Renal pelvis (tissue), 12 donors: Measurements from ENCODE around the gene UPK3BL2. TPM values are rescaled to one million over a fixed set of nuclear protein-coding genes. Genes with fewer than 3 reads are reported as not detected.
A peak's percentile ranks its signal among the peaks of the same experiment; 100 is the strongest.
"Not testable (repeated sequence)": the region's sequence is repeated elsewhere in the genome, so short reads cannot be mapped to it uniquely, and the experiment has no call there.

ENCODE experiments used
- DNase-seq: peaks from one replicate; pipeline ENCODE4 v3.0.0-alpha.2; 2013
- long read RNA-seq, 16 experiments: transcript quantifications; one replicate each; lab custom pipeline, GENCODE V29; 2026
- polyA plus RNA-seq, 3 donors: library from polyadenylated mRNA; unstranded; fragments of 120-200 nt; gene quantifications; one replicate each; pipeline ENCODE4 v1.2.1, GENCODE V29; 2013; ENCODE audit not compliant: insufficient read length in 3 of 3

Gene UPK3BL2, protein sequence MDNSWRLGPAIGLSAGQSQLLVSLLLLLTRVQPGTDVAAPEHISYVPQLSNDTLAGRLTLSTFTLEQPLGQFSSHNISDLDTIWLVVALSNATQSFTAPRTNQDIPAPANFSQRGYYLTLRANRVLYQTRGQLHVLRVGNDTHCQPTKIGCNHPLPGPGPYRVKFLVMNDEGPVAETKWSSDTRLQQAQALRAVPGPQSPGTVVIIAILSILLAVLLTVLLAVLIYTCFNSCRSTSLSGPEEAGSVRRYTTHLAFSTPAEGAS
- polyA plus RNA-seq, result 10 to 100 TPM in 2 of 3 donors, 1 to 10 TPM in 1; 9.3 to 34.1 (median 18.5) TPM
- long read RNA-seq, donor 1, partial matches to known transcripts, result 0 of 1 reads
- long read RNA-seq, donor 1, other reads (novel, unspliced or antisense), result 0 of 1 reads
- long read RNA-seq, donor 2, partial matches to known transcripts, result 0 of 2 reads
- long read RNA-seq, donor 2, other reads (novel, unspliced or antisense), result 0 of 2 reads
- long read RNA-seq, donor 3, result 0 reads
- long read RNA-seq, donor 4, result 0 reads
- long read RNA-seq, donor 5, partial matches to known transcripts, result 0 of 1 reads
- long read RNA-seq, donor 5, other reads (novel, unspliced or antisense), result 0 of 1 reads
- long read RNA-seq, donor 6, transcript AC093668.3-201 (6 exons, 1,005 nt), result major isoform, 7 of 7 reads
- long read RNA-seq, donor 6, partial matches to known transcripts, result 0 of 7 reads
- long read RNA-seq, donor 6, other reads (novel, unspliced or antisense), result 0 of 7 reads
- long read RNA-seq, donor 7, result 0 reads
- long read RNA-seq, donor 8, partial matches to known transcripts, result 0 of 1 reads
- long read RNA-seq, donor 8, other reads (novel, unspliced or antisense), result 0 of 1 reads
- long read RNA-seq, donor 9, partial matches to known transcripts, result 0 of 2 reads
- long read RNA-seq, donor 9, other reads (novel, unspliced or antisense), result 0 of 2 reads
- long read RNA-seq, donor 10, partial matches to known transcripts, result 0 of 1 reads
- long read RNA-seq, donor 10, other reads (novel, unspliced or antisense), result 0 of 1 reads
- long read RNA-seq, donor 11, result 0 reads
- long read RNA-seq, donor 12, partial matches to known transcripts, result 0 of 1 reads
- long read RNA-seq, donor 12, other reads (novel, unspliced or antisense), result 0 of 1 reads
- long read RNA-seq, donor 13, partial matches to known transcripts, result 0 of 2 reads
- long read RNA-seq, donor 13, other reads (novel, unspliced or antisense), result 0 of 2 reads
- long read RNA-seq, donor 14, partial matches to known transcripts, result 0 of 3 reads
- long read RNA-seq, donor 14, other reads (novel, unspliced or antisense), result 0 of 3 reads
- long read RNA-seq, donor 15, transcript AC093668.3-201 (6 exons, 1,005 nt), result major isoform, 6 of 6 reads
- long read RNA-seq, donor 15, partial matches to known transcripts, result 0 of 6 reads
- long read RNA-seq, donor 15, other reads (novel, unspliced or antisense), result 0 of 6 reads
- long read RNA-seq, donor 16, partial matches to known transcripts, result 0 of 1 reads
- long read RNA-seq, donor 16, other reads (novel, unspliced or antisense), result 0 of 1 reads

DNA sequence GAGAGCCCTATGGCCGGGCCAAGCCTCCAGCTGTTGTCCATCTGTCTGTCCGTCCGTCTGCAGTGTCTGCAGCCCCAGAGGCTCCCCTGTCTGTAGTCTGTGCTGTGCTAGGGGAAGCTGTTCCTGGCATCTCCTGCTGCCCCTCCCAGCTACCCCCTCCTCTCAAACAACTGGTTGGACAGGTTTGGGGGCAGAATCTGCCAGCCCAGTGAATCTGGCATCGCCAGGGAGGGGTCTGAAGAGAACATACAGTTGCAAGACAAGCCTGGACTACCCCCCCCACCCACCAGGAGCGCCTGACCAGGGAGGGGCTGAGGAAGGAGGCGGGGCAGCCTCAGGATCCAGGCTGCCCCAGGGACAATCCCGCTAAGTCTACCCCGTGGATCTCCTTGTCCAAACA is at the start of gene UPK3BL2:
TSS of gene UPK3BL2 (minus strand) at position 101 of the 400 bp plus-strand sequence. CDS start at position 41, 60 bp downstream.
- not testable (repeated sequence) for DNase-seq

DNA sequence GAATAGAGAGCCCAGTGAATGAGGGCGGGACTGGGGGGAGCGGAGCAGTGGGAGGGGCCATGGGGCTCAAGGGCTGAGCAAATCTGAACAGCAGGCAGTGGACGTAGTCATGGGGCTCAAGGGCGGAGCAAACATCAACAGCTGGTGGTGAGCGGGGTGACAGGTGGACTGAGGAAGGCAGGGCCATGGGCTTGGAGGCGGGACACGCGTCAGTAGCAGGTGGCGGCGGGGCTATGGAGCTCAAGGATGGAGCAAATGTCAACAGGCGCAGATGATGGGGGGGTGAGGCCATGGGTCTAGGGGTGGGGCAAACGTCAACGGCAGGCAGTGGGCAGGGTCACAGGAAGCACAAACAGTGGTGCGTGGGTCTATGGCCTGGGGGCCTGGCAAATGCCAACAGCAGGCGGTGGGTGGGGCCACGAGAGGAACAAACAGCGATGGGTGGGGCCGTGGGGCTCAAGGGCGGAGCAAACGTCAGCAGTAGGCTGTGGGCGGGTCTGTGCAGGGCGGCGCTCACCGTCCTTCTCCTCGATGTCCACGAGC is 49.1 kb upstream of the UPK3BL2 start:
- DNase-seq, result not testable (repeated sequence)

DNA sequence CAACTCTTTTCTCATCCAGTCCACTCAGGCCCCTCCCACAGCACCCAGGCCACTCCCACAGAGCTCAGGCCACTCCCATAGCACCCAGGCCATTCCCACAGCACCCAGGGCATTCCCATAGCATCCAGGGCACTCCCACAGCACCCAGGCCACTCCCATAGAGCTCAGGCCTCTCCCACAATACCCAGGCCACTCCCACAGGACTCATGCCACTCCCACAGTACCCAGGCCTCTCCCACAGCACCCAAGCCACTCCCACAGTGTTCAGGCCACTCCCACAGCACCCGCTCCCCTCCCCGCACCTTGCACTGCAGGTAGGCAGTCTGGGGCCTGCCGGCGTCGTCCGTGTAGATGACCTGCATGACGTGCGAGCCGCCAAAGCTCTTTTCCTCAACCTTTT is 46.4 kb upstream of the UPK3BL2 start:
- not testable (repeated sequence) for DNase-seq

DNA sequence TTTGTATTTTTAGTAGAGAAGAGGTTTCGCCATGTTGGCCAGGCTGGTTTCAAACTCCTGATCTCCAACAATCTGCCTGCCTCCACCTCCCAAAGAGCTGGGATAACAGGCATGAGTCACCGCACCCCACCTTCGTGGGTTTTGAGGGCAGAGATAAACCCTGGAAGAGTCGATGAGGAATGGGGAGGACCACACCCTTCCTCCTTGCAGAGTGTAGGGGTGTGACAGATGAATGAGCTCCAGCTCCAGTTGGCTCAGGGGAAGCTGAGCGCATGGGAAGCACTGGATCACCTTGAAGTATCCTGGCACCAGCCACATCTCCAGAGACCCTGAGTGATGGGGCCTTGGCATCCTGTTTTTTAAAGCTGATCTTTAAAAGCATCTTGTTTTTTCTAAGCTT is 40.0 kb upstream of the UPK3BL2 start:
- DNase-seq, result not testable (repeated sequence)

DNA sequence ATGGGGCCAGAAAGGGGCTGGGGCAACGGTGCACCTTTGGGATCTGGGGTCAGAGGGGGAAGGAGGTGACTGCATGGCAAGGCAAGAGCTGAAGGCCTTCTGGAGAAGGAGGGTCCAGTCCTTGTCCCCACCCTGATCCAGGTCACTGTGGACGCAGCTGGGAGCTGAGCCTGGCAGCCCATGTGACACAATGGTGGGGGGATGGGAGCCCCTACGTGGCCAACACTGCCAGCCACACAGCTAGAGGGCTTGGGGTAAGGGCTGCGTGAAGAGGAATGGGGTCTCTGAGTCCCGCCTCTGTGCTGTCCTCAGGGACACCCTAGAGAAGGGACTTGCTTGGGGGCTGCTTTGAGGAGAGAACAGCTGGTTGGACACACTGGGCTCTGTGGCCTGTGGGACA is 38.2 kb upstream of the UPK3BL2 start:
- DNase-seq, result not testable (repeated sequence)

DNA sequence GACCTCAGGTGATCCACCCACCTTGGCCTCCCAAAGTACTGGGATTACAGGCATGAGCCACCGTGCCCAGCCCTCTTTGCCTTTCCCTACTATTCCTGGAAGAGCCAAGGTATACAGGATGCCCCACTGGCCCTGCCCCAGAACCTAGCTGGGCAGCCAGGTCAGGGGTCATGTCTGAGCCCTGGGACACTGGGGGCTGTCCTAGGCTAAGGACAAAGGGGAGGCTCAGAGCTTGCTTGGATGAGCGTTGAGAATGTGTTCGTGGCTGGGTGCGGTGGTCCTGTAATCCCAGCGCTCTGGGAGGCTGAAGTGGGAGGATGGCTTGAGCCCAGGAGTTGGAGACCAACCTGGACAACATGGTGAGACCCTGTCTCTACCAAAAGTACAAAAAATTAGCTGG is 35.0 kb upstream of the UPK3BL2 start:
- not testable (repeated sequence) for DNase-seq

DNA sequence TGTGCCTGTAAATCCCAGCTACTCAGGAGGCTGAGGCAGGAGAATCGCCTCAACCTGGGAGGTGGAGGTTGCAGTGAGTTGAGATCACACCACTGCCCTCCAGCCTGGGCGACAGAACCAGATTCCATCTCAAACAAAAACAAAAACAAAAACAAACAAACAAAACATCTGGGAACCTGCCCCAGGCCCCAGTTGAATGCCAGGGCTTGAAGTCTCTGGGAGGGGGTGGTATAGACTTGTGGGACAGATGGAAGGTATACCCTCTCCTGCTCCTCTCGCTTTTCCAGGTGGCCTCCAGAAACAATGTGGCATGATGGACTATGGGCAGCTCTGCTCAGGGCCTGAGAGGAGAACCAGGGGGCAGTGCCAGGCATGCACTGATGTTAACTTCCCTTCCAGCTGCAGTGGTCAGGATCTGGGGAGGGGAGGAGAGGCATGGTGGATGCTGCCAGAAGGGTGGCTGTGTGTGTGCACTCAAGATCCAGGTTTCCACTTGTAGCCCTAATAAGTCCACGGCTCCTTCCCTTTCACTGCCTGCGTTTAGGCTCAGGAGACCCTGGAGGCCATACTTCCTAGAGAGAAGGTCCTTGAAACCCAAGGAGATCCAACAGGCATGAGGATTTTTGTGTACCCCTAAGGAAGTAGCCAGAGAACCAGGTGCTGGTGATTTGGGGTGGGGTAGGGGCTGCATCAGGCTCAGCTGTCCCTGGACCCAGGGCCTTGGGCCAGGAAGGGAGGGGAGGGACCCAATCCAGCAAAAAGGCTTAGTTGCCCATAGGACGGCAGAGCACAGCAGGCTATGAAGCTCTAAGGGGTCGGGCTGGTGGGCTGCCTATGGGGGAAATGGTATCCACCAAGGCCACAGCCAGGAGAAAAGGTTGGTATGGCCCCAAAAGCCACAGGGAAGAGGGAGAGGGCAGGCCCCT is 34.1 kb upstream of the UPK3BL2 start:
- DNase-seq, result not testable (repeated sequence)

DNA sequence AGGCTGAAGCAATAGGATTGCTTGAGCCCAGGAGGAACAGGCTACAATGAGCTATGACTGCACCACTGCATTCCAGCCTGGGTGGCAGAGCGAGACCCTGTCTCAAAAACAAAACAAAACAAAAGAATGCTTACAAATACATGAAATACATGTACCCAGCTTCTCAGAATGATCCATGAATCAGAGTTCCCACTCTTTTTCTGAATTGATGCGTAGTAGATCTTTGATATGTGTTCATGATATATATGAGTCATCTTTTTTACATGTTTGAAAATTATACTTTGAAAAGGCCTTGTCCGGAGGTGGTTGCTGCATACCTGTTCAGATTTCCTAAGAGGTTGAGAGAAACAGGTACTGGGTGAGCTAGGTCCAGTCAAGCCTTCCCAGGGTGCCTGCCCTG is 32.9 kb upstream of the UPK3BL2 start:
- DNase-seq, result not testable (repeated sequence)

DNA sequence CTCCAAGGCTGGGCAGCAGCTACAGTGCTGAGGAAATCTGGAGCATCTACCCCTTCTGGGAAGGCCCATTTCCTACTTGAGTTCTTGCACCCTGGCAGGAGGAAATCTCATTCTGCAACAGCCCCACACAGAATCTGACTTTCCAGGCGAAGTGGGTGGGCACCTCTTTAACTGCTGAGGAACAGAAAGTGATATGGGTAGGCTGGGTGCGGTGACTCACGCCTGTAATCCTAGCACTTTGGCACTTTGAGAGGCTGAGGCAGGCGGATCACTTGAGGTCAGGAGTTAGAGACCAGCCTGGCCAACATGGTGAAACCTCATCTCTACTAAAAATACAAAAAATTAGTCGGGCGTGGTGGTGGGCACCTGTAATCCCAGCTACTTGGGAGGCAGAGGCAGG is 31.1 kb upstream of the UPK3BL2 start:
- not testable (repeated sequence) for DNase-seq

DNA sequence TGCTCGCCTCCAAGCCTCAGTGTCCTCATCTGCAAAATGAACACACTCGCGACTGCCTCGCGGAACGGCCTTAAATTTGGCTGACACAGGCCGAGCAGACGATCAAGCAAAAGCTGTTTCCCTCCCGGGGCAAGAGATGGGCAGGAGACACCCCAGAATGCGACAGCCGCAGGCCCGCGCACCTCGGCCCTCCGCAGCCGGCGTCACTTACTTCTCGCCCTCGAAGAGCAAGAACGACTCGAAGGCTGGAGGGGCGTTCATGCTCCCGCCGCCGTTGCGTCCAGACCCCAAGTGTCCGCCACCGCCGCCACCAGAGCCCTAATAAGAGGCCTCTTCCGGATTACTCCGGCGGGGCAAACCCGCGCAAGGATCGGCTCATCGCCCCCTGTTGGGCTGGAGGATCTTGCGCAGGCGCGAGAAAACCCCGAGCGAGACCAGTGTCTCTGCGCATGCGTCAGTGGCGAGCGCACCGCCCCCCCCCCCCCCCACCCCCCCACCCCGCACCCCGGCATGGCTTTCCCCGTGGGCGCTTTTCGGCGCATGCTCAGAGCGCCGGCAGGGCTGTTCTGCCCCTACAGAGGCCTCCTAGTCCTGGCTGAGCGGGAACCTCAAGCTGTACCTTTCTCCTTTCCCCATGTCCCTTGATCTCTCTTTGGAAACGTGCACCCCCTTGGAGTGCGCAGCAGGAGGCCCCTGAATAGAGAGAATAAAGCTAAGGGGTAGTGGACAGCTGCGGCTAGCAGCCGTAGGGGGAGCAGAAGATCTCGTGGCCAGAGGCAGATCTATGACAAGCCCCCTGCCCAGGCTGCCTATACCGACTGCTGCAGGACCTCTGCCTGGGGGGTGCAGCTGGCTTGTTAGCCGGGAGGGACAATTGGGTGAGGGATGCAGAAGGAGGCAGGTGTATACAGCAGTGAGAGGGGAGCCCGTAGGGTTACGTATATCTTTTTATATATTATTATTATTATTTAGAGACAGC is 29.1 kb upstream of the UPK3BL2 start, which contains the start of gene POLR2J3:
TSS of gene POLR2J3 (minus strand) at position 323 of the 979 bp plus-strand sequence. CDS start at position 261, 62 bp downstream.
- peak; percentile 86 for DNase-seq

DNA sequence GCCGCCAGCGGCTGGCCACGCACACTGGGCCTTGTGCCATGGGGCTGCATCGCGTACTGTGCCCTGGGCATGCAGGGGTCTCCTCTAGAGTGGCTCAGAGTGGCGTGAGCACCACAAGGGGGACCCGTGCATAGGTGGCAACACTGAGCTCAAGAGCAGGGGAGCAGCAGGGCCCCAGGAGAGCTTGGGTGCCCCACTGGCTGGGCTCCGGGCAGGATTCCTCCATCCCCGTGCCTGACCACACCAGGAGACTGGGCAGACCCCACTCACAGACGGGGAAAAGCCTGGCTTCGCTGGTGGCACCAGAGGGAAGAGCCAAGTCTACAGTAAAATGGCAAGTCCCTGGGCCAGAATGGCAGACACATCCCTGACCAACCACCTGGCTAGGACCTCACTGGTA is 25.1 kb upstream of the UPK3BL2 start:
- not testable (repeated sequence) for DNase-seq

DNA sequence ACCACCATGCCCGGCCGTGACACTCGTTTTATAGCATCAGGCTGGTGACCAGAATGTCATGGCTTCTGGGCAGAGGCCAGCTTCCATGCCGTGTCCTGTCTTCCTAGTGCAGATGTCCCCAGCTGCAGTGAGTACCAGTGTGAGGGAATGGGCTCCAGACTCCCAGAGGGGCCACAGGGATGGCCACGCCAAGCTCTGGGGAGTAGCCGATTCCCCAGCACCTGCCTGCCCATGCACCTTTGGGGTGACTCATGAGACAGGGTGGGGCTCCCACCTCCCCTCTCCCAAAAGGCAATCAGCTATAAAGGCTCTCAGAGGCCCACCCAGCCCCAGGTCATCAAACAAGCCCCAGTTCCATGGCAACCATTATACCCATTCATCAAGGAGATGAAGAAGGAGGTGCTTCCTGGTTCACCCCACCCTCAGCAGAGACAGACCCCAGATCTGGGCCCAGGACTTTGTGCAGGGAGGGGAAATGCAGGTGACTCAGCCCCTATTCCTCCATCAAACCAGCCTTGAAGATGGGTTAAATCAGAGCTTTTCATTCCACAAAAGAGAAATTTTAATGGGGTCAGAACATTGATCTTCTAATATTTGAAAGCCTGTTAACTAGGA is 7.4 kb upstream of the UPK3BL2 start, which contains the start of gene SPDYE2:
TSS of gene SPDYE2 (plus strand) at position 419 of the 615 bp plus-strand sequence. CDS start 2,030 bp downstream, outside the sequence.
- DNase-seq, result not testable (repeated sequence)

DNA sequence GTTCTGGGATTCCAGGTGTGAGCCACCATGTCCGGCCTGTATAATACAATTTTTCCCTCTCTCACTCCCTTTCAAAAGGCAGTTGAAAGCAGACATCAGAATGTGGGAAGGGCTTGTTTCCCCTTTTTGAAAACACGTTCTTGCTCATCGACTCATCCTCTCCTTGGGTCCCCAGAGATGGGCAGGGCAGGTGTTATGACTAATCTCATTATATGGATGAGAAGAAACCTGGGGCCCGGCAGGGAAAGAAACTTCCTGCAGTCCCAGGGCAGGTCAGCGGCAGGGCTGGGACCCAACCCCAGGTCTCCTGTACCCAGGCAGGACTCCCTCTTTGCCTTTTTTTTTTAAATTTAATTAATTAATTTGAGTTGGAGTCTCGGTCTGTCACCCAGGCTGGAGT is 2.9 kb upstream of the UPK3BL2 start:
- DNase-seq, result not testable (repeated sequence)

DNA sequence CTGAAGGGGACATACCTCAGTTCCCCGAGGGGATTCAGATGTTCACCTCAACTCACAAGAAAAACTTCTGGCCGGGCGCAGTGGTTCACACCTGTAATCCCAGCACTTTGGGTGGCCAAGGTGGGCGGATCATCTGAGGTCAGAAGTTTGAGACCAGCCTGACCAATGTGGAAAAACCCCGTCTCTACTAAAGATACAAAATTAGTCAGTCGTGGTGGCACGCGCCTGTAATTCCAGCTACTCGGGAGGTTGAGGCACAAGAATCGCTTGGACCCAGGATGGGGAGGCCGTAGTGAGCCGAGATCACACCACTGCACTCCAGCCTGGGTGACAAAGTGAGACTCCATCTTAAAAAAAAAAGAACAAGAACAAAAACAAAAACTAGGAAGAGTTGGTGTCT is 1.8 kb upstream of the UPK3BL2 start:
- not testable (repeated sequence) for DNase-seq

DNA sequence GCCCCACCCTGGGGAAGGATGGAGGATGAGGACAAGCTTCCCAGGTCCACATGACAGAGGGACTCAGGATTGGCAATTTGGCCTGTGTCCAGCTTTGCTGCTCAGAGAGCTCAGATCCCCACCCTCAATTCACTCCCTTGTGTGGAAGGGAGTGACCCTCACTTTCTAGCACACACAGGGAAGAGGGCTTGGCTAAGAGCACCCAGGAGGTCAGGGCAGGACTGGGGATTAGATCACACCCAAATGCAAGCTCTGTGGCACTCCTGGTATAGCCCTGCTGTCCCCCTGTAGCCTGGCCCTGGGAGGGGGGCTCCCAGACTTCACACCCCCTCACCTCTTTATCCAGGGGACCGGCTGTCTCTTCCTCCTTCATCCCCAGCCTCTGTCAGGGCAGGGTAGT is 876 bp upstream of the UPK3BL2 start:
- DNase-seq, result not testable (repeated sequence)

DNA sequence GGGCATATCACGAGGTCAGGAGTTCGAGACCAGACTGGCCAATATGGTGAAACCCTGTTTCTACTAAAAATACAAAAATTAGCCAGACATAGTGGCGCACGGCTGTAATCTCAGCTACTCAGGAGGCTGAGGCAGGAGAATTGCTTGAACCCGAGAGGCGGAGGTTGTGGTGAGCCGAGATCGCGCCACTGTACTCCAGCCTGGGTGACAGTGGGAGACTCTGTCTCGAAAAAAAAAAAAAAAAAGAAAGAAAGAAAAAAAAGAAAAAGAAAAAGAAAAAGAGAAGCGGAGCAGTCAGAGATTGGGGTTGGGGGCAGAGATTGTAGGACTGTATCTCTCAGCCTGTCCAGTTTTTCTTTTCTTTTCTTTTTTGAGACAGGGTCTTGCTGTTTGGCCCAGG is 725 bp downstream of the UPK3BL2 start:
- DNase-seq, result not testable (repeated sequence)

DNA sequence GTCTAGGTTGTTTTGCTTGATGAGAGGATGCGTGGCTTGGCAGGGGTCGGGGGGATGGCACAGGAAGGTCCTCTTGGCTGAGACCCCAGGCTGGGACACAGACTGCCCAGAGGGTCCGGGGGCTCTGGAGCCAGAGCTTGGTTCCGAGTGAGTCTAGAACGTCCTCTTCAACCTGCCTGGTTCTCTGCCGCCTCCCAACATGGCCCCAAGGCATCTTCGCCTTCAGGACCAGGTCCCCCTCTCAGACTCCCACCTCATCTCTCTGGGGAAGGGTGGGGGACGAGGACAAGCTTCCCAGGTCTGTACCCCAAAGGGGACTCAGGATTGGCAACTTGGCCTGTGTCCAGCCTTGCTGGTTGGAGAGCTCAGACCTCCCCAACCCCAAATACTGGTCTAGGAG is 1.4 kb downstream of the UPK3BL2 start:
- DNase-seq, result not testable (repeated sequence)

DNA sequence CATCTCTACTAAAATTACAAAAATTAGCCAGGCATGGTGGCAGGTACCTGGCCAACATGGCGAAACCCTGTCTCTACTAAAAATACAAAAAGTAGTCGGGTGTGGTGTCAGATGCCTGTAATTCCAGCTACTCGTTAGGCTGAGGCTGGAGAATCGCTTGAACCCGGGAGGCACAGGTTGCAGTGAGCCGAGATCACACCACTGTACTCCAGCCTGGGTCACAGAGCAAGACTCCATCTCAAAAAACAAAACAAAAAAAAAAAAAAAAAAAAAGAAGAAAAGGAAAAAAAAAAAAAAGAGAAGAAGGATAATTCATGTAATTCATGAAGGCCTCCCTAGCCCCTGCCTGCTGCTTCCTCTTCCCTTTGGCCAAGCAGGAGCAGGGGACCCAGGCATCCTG is 2.9 kb downstream of the UPK3BL2 start:
- DNase-seq, result not testable (repeated sequence)
